Sigmoid colon (tissue), 4 donors: ENCODE measurements around the gene MRPS31.

Source experiments
- EP300 ChIP-seq, 4 donors: sonication (generic); formaldehyde crosslinking; IDR thresholded peaks; one replicate each; pipeline ENCODE4 v1.6.1; 2017; ENCODE audit warnings: antibody characterized with exemption in 4 of 4
- POLR2A ChIP-seq, 2 donors: fragments of 450-650 bp; IDR thresholded peaks; one replicate each; pipeline ENCODE4 v1.6.1; 2016; ENCODE audit warnings: antibody characterized with exemption in 2 of 2, mild to moderate bottlenecking in 2 of 2, moderate library complexity in 2 of 2
- TF ChIP-seq, protein P1 (sequence below), 4 experiments: fragments of 450-650 bp in 3 of 4; fragments of 200-600 bp in 1 of 4; IDR thresholded peaks; one replicate each; pipeline ENCODE4 v1.5.1; 2016 to 2019; ENCODE audit warnings: antibody characterized with exemption in 4 of 4, mild to moderate bottlenecking in 3 of 4, moderate library complexity in 2 of 4

DNA sequence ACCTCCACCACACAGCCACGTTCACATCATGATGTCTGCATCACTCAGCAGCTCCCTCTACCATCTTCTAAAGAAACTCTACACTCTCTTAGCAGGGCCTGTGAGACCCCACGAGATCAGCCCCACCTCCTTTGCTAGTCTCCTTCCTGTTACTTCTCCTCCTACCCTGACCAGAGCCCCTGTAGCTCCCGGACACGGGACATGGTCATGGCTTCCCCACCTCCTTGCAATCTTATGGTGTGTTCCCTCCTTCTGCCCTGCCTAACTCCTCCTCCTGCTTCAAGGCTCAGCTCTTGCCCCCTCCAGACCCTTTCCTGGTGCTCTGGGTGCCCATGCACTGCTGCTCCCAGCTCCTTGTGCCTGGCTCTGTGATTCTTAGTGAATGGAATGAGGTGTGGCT, 8.1 kb upstream of the MRPS31 start:
- TF ChIP-seq, protein P1, sequence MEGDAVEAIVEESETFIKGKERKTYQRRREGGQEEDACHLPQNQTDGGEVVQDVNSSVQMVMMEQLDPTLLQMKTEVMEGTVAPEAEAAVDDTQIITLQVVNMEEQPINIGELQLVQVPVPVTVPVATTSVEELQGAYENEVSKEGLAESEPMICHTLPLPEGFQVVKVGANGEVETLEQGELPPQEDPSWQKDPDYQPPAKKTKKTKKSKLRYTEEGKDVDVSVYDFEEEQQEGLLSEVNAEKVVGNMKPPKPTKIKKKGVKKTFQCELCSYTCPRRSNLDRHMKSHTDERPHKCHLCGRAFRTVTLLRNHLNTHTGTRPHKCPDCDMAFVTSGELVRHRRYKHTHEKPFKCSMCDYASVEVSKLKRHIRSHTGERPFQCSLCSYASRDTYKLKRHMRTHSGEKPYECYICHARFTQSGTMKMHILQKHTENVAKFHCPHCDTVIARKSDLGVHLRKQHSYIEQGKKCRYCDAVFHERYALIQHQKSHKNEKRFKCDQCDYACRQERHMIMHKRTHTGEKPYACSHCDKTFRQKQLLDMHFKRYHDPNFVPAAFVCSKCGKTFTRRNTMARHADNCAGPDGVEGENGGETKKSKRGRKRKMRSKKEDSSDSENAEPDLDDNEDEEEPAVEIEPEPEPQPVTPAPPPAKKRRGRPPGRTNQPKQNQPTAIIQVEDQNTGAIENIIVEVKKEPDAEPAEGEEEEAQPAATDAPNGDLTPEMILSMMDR (IDR thresholded peaks at IDR 0.05), result no peak
- TF ChIP-seq POLR2A (IDR thresholded peaks at IDR 0.05) (no peak), EP300 (IDR thresholded peaks at IDR 0.05) (no peak)
